Upper lobe of left lung (tissue), 6 donors: Measurements from ENCODE around the gene ANXA6. TPM values are rescaled to one million over a fixed set of nuclear protein-coding genes. Genes with fewer than 3 reads are reported as not detected.

Experiments
- ATAC-seq, 2 donors: fragments of 200-7000 bp; cut with Tn5 transposase; one replicate each; pipeline ENCODE4 v1.9.1; 2022; ENCODE audit warnings: mild to moderate bottlenecking in 2 of 2, moderate library complexity in 2 of 2; ENCODE audit not compliant: low FRiP score in 2 of 2
- DNase-seq, 2 donors: peaks; one replicate each; pipeline ENCODE4 v3.0.0-alpha.2; 2019 to 2020
- H3K27ac ChIP-seq, 4 donors: fragments of 200-600 bp; sonication (generic); one replicate each; pipeline ENCODE4 v1.5.1; 2016 to 2019
- H3K27me3 ChIP-seq, 4 donors: fragments of 200-600 bp; sonication (generic); one replicate each; pipeline ENCODE4 v1.5.1; 2017 to 2019
- H3K36me3 ChIP-seq, 4 donors: fragments of 200-600 bp; sonication (generic); one replicate each; pipeline ENCODE4 v1.5.1; 2016 to 2019
- H3K4me1 ChIP-seq, 4 donors: fragments of 200-600 bp; sonication (generic); one replicate each; pipeline ENCODE4 v1.5.1; 2018 to 2019
- H3K4me3 ChIP-seq, 4 donors: fragments of 200-600 bp; sonication (generic); one replicate each; pipeline ENCODE4 v1.5.1; 2017 to 2019; ENCODE audit warnings: mild to moderate bottlenecking in 2 of 4, moderate library complexity in 1 of 4
- H3K9me3 ChIP-seq, 4 donors: fragments of 200-600 bp; sonication (generic); one replicate each; pipeline ENCODE4 v1.5.1; 2018 to 2019
- EP300 ChIP-seq, 4 donors: sonication (generic); formaldehyde crosslinking; IDR thresholded peaks; one replicate each; pipeline ENCODE4 v1.5.1; 2017; ENCODE audit warnings: antibody characterized with exemption in 4 of 4, control low read depth in 2 of 4
- POLR2A ChIP-seq, 4 donors: fragments of 450-650 bp; IDR thresholded peaks; one replicate each; pipeline ENCODE4 v1.5.1; 2016 to 2017; ENCODE audit warnings: antibody characterized with exemption in 4 of 4, mild to moderate bottlenecking in 2 of 4
- POLR2AphosphoS5 ChIP-seq, 2 donors: sonication (generic); formaldehyde crosslinking; IDR thresholded peaks; one replicate each; pipeline ENCODE4 v1.5.1; 2017; ENCODE audit warnings: antibody characterized with exemption in 2 of 2
- WGBS, 2 donors: methylation state at CpG; one replicate each; pipeline ENCODE4 v1.1.5; 2017 to 2018; 5-methylcytosine and 5-hydroxymethylcytosine counted together
- total RNA-seq, 6 donors: library from RNA; depleted of rRNA in 4 of 6; stranded (reverse); fragments of >200 nt in 4 of 6; gene quantifications; one replicate each; pipeline versions ENCODE4 v1.1.0 to v1.2.1, GENCODE V29; 2016 to 2021
- TF ChIP-seq, protein P1 (sequence below), 6 experiments: fragments of 450-650 bp in 4 of 6; fragments of 200-600 bp in 2 of 6; sonication (generic) in 2 of 6; IDR thresholded peaks; one replicate each; pipeline ENCODE4 v1.5.1; 2016 to 2019; ENCODE audit warnings: antibody characterized with exemption in 6 of 6
- donor health status: DM: no; HTN: no; CAD: no; lungs with moderate emphysema.
- donor health status: DM: no; HTN: yes; CAD: no; lungs with severe emphysema.

Gene ANXA6
- total RNA-seq, 6 donors from 2014 or later, result 68.5 to 176 (median 84.5) TPM

DNA sequence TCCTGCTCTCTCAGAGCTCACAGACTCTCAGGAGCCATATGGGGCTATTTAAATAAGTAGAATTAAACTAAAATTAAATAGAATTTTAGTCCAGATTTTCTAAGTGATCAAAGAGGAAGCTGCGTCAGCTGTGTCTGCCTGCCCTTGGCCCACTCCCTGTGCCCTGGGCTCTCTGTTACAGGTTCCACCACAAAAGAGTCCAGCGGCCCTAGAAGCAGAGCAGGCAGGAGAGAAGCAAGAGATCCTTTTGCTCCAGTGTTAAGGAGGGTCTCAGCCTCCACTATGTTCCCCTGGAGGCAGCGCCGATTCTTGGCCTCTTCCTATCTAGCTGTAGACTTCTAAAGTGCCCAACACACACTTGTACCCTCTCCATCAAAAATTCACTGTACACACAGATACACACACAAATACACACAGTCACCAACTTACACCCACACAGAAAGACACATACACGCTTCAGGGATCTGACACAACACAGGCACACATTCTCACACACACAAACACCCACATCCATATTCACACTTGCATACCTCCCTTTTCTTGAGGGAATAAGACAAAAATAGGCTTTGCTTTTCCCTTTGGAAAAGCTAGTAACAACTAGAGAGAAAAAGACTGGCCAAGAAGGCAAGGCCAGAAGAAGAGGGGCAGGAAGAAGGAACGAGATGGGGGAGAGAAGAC, 71.2 kb downstream of the ANXA6 start:
- Histone ChIP-seq H3K36me3 (no peaks in the 10 kb centered on the region), H3K4me1 (peaks cover 44 to 62% (median 59%) of the 10 kb centered on the region in 4 donors), H3K9me3 (no peaks in the 10 kb centered on the region), H3K27me3 (no peaks in the 10 kb centered on the region), H3K4me3 (peak overlapping the region in 2 of 4 donors; percentile 9 to 35), H3K27ac (peak overlapping the region; percentile 78 to 84 (median 83))
- TF ChIP-seq POLR2AphosphoS5 (IDR thresholded peaks at IDR 0.05) (no peak), EP300 (IDR thresholded peaks at IDR 0.05) (no peak), POLR2A (IDR thresholded peaks at IDR 0.05) (no peak)
- TF ChIP-seq, protein P1, sequence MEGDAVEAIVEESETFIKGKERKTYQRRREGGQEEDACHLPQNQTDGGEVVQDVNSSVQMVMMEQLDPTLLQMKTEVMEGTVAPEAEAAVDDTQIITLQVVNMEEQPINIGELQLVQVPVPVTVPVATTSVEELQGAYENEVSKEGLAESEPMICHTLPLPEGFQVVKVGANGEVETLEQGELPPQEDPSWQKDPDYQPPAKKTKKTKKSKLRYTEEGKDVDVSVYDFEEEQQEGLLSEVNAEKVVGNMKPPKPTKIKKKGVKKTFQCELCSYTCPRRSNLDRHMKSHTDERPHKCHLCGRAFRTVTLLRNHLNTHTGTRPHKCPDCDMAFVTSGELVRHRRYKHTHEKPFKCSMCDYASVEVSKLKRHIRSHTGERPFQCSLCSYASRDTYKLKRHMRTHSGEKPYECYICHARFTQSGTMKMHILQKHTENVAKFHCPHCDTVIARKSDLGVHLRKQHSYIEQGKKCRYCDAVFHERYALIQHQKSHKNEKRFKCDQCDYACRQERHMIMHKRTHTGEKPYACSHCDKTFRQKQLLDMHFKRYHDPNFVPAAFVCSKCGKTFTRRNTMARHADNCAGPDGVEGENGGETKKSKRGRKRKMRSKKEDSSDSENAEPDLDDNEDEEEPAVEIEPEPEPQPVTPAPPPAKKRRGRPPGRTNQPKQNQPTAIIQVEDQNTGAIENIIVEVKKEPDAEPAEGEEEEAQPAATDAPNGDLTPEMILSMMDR (IDR thresholded peaks at IDR 0.05), result no peak
- 54 to 62% methylated on average over 6 of the region's 6 CpGs for WGBS, 2 donors
- DNase-seq, result no peak
- ATAC-seq, result peak in 1 of 2 donors; percentile 1

DNA sequence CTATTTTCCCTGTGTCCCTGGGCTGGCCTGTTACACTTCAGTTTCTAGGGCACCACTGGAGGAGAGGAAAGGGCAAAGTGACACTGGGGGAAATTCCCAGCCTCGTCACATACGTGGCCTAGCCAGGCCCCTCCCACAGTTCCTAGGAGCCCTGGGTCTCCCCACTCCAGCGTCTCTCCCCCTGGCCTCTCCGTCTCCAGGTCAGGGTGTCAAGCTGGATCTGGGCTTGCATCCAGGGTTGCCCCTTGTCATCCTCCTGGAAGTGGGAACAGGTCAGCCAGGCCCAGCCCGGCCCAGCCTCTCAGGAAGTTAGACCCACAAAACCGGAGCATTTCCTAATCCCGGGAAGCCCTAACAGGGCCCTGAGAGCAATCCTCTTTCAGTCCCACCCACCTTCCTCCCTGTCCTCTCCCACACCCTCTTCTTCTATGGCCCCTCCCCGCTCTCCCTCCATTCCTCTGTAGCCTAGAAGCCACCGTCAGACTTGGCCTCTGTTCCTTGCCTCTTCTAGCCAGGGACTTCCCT, 72.0 kb downstream of the ANXA6 start:
- Histone ChIP-seq H3K4me3 (peak overlapping the region in 1 of 4 donors; percentile 2), H3K4me1 (peaks cover 44 to 62% (median 59%) of the 10 kb centered on the region in 4 donors), H3K36me3 (no peaks in the 10 kb centered on the region), H3K27ac (peak overlapping the region; percentile 78 to 84 (median 83)), H3K27me3 (no peaks in the 10 kb centered on the region), H3K9me3 (no peaks in the 10 kb centered on the region)
- TF ChIP-seq POLR2AphosphoS5 (IDR thresholded peaks at IDR 0.05), result peak; percentile 59 to 61
- TF ChIP-seq POLR2A (IDR thresholded peaks at IDR 0.05), result no peak
- TF ChIP-seq, protein P1 (IDR thresholded peaks at IDR 0.05), result no peak
- peak in 1 of 4 donors; percentile 39 for TF ChIP-seq EP300 (IDR thresholded peaks at IDR 0.05)
- 12 to 13% methylated on average over 9 of the region's 9 CpGs for WGBS, 2 donors
- ATAC-seq, result peak; percentile 49 to 64
- peak; percentile 42 to 87 for DNase-seq

DNA sequence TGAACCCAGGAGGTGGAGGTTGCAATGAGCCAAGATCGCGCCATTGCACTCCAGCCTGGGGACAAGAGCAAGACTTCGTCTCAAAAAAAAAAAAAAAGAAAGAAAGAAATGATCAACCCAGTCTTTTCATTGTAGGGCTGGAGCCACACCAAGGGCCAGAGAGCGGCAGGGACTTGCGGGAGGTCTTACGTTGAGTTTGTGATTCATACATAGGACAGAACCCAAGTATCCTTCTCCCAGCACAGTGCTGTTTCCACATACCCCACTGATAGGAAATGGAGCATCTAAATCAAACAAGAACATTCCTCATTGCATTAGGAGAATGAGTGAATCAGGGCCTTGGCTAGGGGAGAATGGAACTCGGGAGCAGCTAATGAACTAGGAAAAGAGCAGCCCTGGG, 73.2 kb downstream of the ANXA6 start:
- H3K36me3 ChIP-seq, result no peaks in the 10 kb centered on the region
- peaks cover 52 to 70% (median 66%) of the 10 kb centered on the region in 4 donors for H3K4me1 ChIP-seq
- H3K27ac ChIP-seq, result peak overlapping the region; percentile 82 to 98 (median 84)
- H3K9me3 ChIP-seq, result no peaks in the 10 kb centered on the region
- H3K27me3 ChIP-seq, result no peaks in the 10 kb centered on the region
- TF ChIP-seq POLR2AphosphoS5 (IDR thresholded peaks at IDR 0.05) (no peak), POLR2A (IDR thresholded peaks at IDR 0.05) (no peak)
- TF ChIP-seq, protein P1 (IDR thresholded peaks at IDR 0.05), result no peak
- WGBS, 2 donors, result 92 to 96% methylated on average over 7 of the region's 7 CpGs
- no peak for DNase-seq
- H3K4me3 ChIP-seq, result no peak overlapping the region
- ATAC-seq, result no peak

DNA sequence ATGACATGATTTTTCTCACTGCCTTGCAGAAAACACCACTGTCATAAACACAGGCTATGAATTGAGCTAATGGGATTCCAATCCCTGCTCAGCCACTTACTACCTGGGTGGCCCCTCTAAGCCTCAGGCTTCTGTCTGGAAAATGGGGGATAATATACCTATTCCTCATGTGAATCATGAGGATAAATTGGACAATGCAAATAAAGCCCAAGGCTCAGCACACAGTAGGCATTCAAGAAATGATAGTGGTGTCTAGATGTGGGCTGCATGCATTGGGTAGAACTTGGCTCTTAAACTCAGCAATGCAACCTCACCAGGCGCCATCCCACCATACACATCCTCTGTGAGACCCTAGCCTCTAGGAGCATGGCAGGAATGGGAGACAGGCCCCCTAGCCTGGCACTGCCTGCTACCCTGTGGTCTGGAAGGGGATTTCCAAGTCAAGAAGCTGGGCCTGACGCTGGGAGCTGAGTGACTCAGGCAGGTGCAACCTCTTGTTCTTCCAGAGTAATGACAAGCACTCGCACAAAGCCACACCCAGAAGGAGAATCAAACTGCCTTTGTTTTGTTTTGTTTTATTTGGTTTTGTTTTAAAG, 74.4 kb downstream of the ANXA6 start:
- H3K27ac ChIP-seq, result peak overlapping the region; percentile 98 to 99 (median 98)
- H3K4me3 ChIP-seq, result no peak overlapping the region

More for the DNA sequence above, 74.4 kb downstream of the ANXA6 start:
- DNase-seq (peak in 1 of 2 donors; percentile 85), ATAC-seq (peak in 1 of 2 donors; percentile 43)
- WGBS, 2 donors, result 49 to 59% methylated on average over 3 of the region's 3 CpGs
- TF ChIP-seq, protein P1 (IDR thresholded peaks at IDR 0.05), result no peak
- TF ChIP-seq POLR2AphosphoS5 (IDR thresholded peaks at IDR 0.05) (peak in 1 of 2 donors; percentile 51), EP300 (IDR thresholded peaks at IDR 0.05) (peak in 1 of 4 donors; percentile 55), POLR2A (IDR thresholded peaks at IDR 0.05) (peak in 1 of 4 donors; percentile 34)
- peaks cover 63 to 82% (median 75%) of the 10 kb centered on the region in 4 donors for H3K4me1 ChIP-seq
- H3K9me3 ChIP-seq, result no peaks in the 10 kb centered on the region
- no peaks in the 10 kb centered on the region for H3K36me3 ChIP-seq
- H3K27me3 ChIP-seq, result no peaks in the 10 kb centered on the region
